WTC11 (cell line): ENCODE results near the gene ASB3. TPM values are rescaled to one million over a fixed set of nuclear protein-coding genes. Genes with fewer than 3 reads are reported as not detected.

Experiments
- ATAC-seq: fragments of 200-7000 bp; cut with Tn5 transposase; 2 replicates; pipeline ENCODE4 v1.10.0; 2021; ENCODE audit warnings: mild to moderate bottlenecking, moderate library complexity
- CTCF ChIA-PET: fragments of 300-600 bp; sonication (Branson Sonifier 250); formaldehyde crosslinking; loops from one replicate; lab custom pipeline; 2021; ENCODE audit warnings: antibody characterized with exemption; lab: Charles Lee
- POLR2A ChIA-PET: fragments of 350-600 bp; sonication (Branson Sonifier 250); formaldehyde crosslinking; loops from one replicate; lab custom pipeline; 2021; ENCODE audit warnings: antibody characterized with exemption; lab: Charles Lee
- DNase-seq: peaks from one replicate; pipeline ENCODE4 v3.0.0; 2021; ENCODE audit warnings: low spot score
- H3K27ac Mint-ChIP-seq: 2 replicates; pipeline ENCODE4 v1.8.0; 2021; ENCODE audit warnings: mixed read lengths
- H3K27me3 Mint-ChIP-seq: 2 replicates; pipeline ENCODE4 v1.8.0; 2021; ENCODE audit warnings: low read depth, mild to moderate bottlenecking, moderate library complexity, mixed read lengths
- H3K36me3 Mint-ChIP-seq: 2 replicates; pipeline ENCODE4 v1.8.0; 2021; ENCODE audit warnings: mixed read lengths
- H3K4me1 Mint-ChIP-seq: 2 replicates; pipeline ENCODE4 v1.8.0; 2022; ENCODE audit warnings: mixed read lengths
- H3K4me3 Mint-ChIP-seq: 2 replicates; pipeline ENCODE4 v1.8.0; 2021; ENCODE audit warnings: mild to moderate bottlenecking, moderate library complexity, mixed read lengths
- H3K9me3 Mint-ChIP-seq: 2 replicates; pipeline ENCODE4 v1.8.0; 2021; ENCODE audit warnings: mixed read lengths
- GABPB1 ChIP-seq: sonication (generic); formaldehyde crosslinking; IDR thresholded peaks from 2 replicates; pipeline ENCODE4 v1.8.1; 2023; ENCODE audit warnings: mild to moderate bottlenecking, missing genetic modification reagents
- GRHL2 ChIP-seq: fragments of 250-450 bp; sonication (Bioruptor Pico); IDR thresholded peaks from 2 replicates; pipeline ENCODE4 v1.8.0; 2022; ENCODE audit warnings: mild to moderate bottlenecking, moderate library complexity; ENCODE audit not compliant: insufficient replicate concordance, severe bottlenecking
- HMGA2 ChIP-seq: fragments of 250-450 bp; sonication (Bioruptor Pico); IDR thresholded peaks from 2 replicates; pipeline ENCODE4 v1.4.0; 2021; ENCODE audit warnings: mild to moderate bottlenecking, moderate library complexity
- NR2C2 ChIP-seq: sonication (generic); formaldehyde crosslinking; IDR thresholded peaks from 2 replicates; pipeline ENCODE4 v1.8.0; 2022; ENCODE audit warnings: mild to moderate bottlenecking, missing genetic modification reagents
- RORB ChIP-seq: fragments of 250-450 bp; sonication (Bioruptor Pico); IDR thresholded peaks from 2 replicates; pipeline ENCODE4 v1.9.0; 2021; ENCODE audit warnings: mild to moderate bottlenecking
- TCF7 ChIP-seq: sonication (generic); formaldehyde crosslinking; IDR thresholded peaks from 2 replicates; pipeline ENCODE4 v1.8.0; 2022; ENCODE audit warnings: mild to moderate bottlenecking, low read depth, missing genetic modification reagents, moderate library complexity
- ZBTB21 ChIP-seq: sonication (generic); formaldehyde crosslinking; IDR thresholded peaks from 2 replicates; pipeline ENCODE4 v1.8.1; 2023; ENCODE audit warnings: mild to moderate bottlenecking, missing genetic modification reagents, borderline replicate concordance
- ZNF121 ChIP-seq: sonication (generic); formaldehyde crosslinking; IDR thresholded peaks from 2 replicates; pipeline ENCODE4 v1.8.0; 2023; ENCODE audit warnings: missing genetic modification reagents
- ZNF396 ChIP-seq: fragments of 250-450 bp; sonication (Bioruptor Pico); IDR thresholded peaks from 2 replicates; pipeline ENCODE4 v1.8.0; 2021; ENCODE audit warnings: mild to moderate bottlenecking, moderate library complexity, borderline replicate concordance
- total RNA-seq: library from RNA; stranded (reverse); gene quantifications from 3 replicates; pipeline ENCODE4 v1.2.3, GENCODE V29; 2021
- TF ChIP-seq, protein P1 (sequence below): sonication (generic); formaldehyde crosslinking; IDR thresholded peaks from 2 replicates; pipeline ENCODE4 v1.8.1; 2022; ENCODE audit warnings: mild to moderate bottlenecking, moderate library complexity, missing genetic modification reagents
- TF ChIP-seq, protein P2 (sequence below): sonication (generic); formaldehyde crosslinking; IDR thresholded peaks from 2 replicates; pipeline ENCODE4 v1.8.0; 2022; ENCODE audit warnings: mild to moderate bottlenecking, missing genetic modification reagents
- TF ChIP-seq, protein P3 (sequence below): fragments of 250-450 bp; sonication (Bioruptor Pico); IDR thresholded peaks from 2 replicates; pipeline ENCODE4 v1.9.0; 2021; ENCODE audit warnings: mild to moderate bottlenecking
- TF ChIP-seq, protein P4 (sequence below): sonication (generic); formaldehyde crosslinking; IDR thresholded peaks from 2 replicates; pipeline ENCODE4 v1.8.0; 2022; ENCODE audit warnings: mild to moderate bottlenecking, missing genetic modification reagents
- TF ChIP-seq, protein P5 (sequence below): sonication (generic); formaldehyde crosslinking; IDR thresholded peaks from 2 replicates; pipeline ENCODE4 v1.8.0; 2023; ENCODE audit warnings: missing genetic modification reagents
- TF ChIP-seq, protein P6 (sequence below): sonication (generic); formaldehyde crosslinking; IDR thresholded peaks from 2 replicates; pipeline ENCODE4 v1.8.1; 2022; ENCODE audit warnings: mild to moderate bottlenecking, missing genetic modification reagents, moderate library complexity, borderline replicate concordance
- TF ChIP-seq, protein P7 (sequence below): sonication (generic); formaldehyde crosslinking; IDR thresholded peaks from 2 replicates; pipeline ENCODE4 v1.8.0; 2023; ENCODE audit warnings: missing genetic modification reagents, mild to moderate bottlenecking, borderline replicate concordance

Gene ASB3
- total RNA-seq, 1 experiment from 2014 or later: 30.2 TPM

DNA sequence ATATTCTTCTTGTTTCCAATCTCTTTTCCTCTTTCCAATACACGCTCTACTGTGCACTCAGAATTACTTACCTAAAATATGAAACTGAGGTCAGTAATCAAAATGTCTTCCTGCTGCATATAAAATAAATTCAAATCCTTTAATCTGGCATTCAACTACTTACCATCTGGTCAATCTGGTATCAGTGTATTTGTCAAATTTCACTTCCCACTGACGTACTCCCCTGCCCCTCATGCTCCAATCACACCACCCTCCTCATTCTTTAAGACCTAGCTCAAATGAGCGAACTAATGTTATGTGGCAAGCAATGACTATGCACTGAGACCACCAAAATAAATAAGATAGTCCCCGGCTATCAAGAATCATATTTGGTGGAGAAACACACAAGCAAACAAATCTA, 6.7 kb downstream of the ASB3 start:
- H3K9me3 Mint-ChIP-seq: peaks cover 9% of the 10 kb centered on the region
- ChIA-PET CTCF (interaction anchor here (0.5 kb wide), 1 partner anchor 416 kb away, joined by 5 read pairs; no protein-coding TSS in a partner anchor), POLR2A (no interaction called here)
- DNase-seq: no peak
- no peak for ATAC-seq
- peaks cover 29% of the 10 kb centered on the region for H3K4me1 Mint-ChIP-seq
- H3K27ac Mint-ChIP-seq: no peak overlapping the region
- TF ChIP-seq RORB (CRISPR knock-in tag): no peak
- no peak for TF ChIP-seq TCF7 (CRISPR knock-in tag)
- TF ChIP-seq, protein P1, sequence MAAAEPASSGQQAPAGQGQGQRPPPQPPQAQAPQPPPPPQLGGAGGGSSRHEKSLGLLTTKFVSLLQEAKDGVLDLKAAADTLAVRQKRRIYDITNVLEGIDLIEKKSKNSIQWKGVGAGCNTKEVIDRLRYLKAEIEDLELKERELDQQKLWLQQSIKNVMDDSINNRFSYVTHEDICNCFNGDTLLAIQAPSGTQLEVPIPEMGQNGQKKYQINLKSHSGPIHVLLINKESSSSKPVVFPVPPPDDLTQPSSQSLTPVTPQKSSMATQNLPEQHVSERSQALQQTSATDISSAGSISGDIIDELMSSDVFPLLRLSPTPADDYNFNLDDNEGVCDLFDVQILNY (CRISPR knock-in tag): no peak
- TF ChIP-seq, protein P2, sequence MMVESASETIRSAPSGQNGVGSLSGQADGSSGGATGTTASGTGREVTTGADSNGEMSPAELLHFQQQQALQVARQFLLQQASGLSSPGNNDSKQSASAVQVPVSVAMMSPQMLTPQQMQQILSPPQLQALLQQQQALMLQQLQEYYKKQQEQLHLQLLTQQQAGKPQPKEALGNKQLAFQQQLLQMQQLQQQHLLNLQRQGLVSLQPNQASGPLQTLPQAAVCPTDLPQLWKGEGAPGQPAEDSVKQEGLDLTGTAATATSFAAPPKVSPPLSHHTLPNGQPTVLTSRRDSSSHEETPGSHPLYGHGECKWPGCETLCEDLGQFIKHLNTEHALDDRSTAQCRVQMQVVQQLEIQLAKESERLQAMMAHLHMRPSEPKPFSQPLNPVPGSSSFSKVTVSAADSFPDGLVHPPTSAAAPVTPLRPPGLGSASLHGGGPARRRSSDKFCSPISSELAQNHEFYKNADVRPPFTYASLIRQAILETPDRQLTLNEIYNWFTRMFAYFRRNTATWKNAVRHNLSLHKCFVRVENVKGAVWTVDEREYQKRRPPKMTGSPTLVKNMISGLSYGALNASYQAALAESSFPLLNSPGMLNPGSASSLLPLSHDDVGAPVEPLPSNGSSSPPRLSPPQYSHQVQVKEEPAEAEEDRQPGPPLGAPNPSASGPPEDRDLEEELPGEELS (CRISPR knock-in tag): no peak
- peaks cover 32% of the 10 kb centered on the region for H3K36me3 Mint-ChIP-seq
- H3K27me3 Mint-ChIP-seq: no peaks in the 10 kb centered on the region
- no peak overlapping the region for H3K4me3 Mint-ChIP-seq

DNA sequence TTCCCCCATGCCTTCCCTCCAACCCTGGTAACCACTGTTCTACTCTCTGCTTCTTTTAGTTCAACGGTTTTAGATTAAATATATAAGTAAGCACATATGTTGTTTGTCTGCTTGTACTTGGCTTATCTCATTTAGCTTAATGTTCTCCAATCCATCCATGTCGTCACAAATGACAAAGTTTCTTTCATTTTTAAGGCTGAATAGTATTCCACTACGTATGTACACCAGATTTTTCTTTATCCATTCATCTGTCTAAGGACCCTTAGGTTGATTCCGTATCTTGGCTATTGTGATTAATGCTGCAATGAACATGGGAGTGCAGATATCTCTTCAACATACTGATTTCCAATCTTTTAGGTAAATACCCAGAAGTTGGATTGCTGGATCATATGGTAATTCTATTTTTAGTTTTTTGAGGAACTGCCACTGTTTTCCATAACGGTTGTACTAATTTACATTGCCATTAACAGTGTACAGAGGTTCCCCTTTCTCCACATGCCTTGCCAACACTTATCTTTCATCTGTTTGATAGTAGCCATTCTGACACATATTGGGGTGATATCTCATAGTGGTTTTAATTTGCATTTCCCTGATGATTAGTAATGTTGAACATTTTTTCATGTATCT, 8.1 kb downstream of the ASB3 start:
- no peak overlapping the region for H3K27ac Mint-ChIP-seq
- peaks cover 9% of the 10 kb centered on the region for H3K9me3 Mint-ChIP-seq
- no peaks in the 10 kb centered on the region for H3K27me3 Mint-ChIP-seq
- peaks cover 39% of the 10 kb centered on the region for H3K36me3 Mint-ChIP-seq
- ChIA-PET CTCF (no interaction called here), POLR2A (no interaction called here)
- no peak for DNase-seq
- ATAC-seq: no peak
- peaks cover 16% of the 10 kb centered on the region for H3K4me1 Mint-ChIP-seq
- no peak overlapping the region for H3K4me3 Mint-ChIP-seq
- TF ChIP-seq ZNF121 (CRISPR knock-in tag) (no peak), GRHL2 (no peak), HMGA2 (CRISPR knock-in tag) (no peak), NR2C2 (CRISPR knock-in tag) (no peak), ZBTB21 (CRISPR knock-in tag) (no peak), ZNF396 (no peak), GABPB1 (no peak)
- TF ChIP-seq, protein P3, sequence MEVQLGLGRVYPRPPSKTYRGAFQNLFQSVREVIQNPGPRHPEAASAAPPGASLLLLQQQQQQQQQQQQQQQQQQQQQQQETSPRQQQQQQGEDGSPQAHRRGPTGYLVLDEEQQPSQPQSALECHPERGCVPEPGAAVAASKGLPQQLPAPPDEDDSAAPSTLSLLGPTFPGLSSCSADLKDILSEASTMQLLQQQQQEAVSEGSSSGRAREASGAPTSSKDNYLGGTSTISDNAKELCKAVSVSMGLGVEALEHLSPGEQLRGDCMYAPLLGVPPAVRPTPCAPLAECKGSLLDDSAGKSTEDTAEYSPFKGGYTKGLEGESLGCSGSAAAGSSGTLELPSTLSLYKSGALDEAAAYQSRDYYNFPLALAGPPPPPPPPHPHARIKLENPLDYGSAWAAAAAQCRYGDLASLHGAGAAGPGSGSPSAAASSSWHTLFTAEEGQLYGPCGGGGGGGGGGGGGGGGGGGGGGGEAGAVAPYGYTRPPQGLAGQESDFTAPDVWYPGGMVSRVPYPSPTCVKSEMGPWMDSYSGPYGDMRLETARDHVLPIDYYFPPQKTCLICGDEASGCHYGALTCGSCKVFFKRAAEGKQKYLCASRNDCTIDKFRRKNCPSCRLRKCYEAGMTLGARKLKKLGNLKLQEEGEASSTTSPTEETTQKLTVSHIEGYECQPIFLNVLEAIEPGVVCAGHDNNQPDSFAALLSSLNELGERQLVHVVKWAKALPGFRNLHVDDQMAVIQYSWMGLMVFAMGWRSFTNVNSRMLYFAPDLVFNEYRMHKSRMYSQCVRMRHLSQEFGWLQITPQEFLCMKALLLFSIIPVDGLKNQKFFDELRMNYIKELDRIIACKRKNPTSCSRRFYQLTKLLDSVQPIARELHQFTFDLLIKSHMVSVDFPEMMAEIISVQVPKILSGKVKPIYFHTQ: no peak
- TF ChIP-seq, protein P4, sequence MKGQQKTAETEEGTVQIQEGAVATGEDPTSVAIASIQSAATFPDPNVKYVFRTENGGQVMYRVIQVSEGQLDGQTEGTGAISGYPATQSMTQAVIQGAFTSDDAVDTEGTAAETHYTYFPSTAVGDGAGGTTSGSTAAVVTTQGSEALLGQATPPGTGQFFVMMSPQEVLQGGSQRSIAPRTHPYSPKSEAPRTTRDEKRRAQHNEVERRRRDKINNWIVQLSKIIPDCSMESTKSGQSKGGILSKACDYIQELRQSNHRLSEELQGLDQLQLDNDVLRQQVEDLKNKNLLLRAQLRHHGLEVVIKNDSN (CRISPR knock-in tag): no peak
- TF ChIP-seq, protein P2 (CRISPR knock-in tag): no peak
- TF ChIP-seq, protein P5, sequence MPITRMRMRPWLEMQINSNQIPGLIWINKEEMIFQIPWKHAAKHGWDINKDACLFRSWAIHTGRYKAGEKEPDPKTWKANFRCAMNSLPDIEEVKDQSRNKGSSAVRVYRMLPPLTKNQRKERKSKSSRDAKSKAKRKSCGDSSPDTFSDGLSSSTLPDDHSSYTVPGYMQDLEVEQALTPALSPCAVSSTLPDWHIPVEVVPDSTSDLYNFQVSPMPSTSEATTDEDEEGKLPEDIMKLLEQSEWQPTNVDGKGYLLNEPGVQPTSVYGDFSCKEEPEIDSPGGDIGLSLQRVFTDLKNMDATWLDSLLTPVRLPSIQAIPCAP: no peak
- TF ChIP-seq, protein P6, sequence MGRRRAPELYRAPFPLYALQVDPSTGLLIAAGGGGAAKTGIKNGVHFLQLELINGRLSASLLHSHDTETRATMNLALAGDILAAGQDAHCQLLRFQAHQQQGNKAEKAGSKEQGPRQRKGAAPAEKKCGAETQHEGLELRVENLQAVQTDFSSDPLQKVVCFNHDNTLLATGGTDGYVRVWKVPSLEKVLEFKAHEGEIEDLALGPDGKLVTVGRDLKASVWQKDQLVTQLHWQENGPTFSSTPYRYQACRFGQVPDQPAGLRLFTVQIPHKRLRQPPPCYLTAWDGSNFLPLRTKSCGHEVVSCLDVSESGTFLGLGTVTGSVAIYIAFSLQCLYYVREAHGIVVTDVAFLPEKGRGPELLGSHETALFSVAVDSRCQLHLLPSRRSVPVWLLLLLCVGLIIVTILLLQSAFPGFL (CRISPR knock-in tag): no peak
- TF ChIP-seq, protein P7, sequence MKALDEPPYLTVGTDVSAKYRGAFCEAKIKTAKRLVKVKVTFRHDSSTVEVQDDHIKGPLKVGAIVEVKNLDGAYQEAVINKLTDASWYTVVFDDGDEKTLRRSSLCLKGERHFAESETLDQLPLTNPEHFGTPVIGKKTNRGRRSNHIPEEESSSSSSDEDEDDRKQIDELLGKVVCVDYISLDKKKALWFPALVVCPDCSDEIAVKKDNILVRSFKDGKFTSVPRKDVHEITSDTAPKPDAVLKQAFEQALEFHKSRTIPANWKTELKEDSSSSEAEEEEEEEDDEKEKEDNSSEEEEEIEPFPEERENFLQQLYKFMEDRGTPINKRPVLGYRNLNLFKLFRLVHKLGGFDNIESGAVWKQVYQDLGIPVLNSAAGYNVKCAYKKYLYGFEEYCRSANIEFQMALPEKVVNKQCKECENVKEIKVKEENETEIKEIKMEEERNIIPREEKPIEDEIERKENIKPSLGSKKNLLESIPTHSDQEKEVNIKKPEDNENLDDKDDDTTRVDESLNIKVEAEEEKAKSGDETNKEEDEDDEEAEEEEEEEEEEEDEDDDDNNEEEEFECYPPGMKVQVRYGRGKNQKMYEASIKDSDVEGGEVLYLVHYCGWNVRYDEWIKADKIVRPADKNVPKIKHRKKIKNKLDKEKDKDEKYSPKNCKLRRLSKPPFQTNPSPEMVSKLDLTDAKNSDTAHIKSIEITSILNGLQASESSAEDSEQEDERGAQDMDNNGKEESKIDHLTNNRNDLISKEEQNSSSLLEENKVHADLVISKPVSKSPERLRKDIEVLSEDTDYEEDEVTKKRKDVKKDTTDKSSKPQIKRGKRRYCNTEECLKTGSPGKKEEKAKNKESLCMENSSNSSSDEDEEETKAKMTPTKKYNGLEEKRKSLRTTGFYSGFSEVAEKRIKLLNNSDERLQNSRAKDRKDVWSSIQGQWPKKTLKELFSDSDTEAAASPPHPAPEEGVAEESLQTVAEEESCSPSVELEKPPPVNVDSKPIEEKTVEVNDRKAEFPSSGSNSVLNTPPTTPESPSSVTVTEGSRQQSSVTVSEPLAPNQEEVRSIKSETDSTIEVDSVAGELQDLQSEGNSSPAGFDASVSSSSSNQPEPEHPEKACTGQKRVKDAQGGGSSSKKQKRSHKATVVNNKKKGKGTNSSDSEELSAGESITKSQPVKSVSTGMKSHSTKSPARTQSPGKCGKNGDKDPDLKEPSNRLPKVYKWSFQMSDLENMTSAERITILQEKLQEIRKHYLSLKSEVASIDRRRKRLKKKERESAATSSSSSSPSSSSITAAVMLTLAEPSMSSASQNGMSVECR (CRISPR knock-in tag): no peak
